HEK293 (cell line): ENCODE measurements around the gene MESP2.

Source experiments
- CTCF ChIA-PET: fragments of 350-600 bp; formaldehyde crosslinking; extraction: SDS; loops from one replicate; lab custom pipeline; 2021; ENCODE audit warnings: antibody characterized with exemption; lab: Yijun Ruan, JAX
- POLR2A ChIA-PET: fragments of 300-600 bp; formaldehyde crosslinking; extraction: SDS; loops from one replicate; lab custom pipeline; 2020; ENCODE audit warnings: antibody characterized with exemption, inconsistent platforms; lab: Yijun Ruan, JAX
- H3K27ac ChIP-seq: fragments of 200-500 bp; sonication (Bioruptor generic); 2 replicates; pipeline ENCODE4 v1.5.1; 2014; ENCODE audit warnings: low read depth, low read length, control low read depth, inconsistent platforms; ENCODE audit errors: extremely low read depth
- H3K36me3 ChIP-seq, 2 experiments: fragments of 200-500 bp in 1 of 2; sonication (Bioruptor generic) in 1 of 2; 1 replicate in 1 of 2; 2 replicates in 1 of 2; pipeline ENCODE4 v1.5.1; 2014 to 2017; ENCODE audit warnings: inconsistent platforms in 2 of 2, low read length in 2 of 2; ENCODE audit not compliant: control insufficient read depth in 2 of 2, insufficient read depth in 1 of 2
- H3K4me1 ChIP-seq: fragments of 200-500 bp; sonication (Bioruptor generic); 2 replicates; pipeline ENCODE4 v1.5.1; 2014; ENCODE audit warnings: mild to moderate bottlenecking, low read length, inconsistent platforms; ENCODE audit not compliant: control insufficient read depth, insufficient read depth
- H3K4me3 ChIP-seq: 2 replicates; pipeline ENCODE4 v1.5.1; 2011; ENCODE audit warnings: low read depth, mild to moderate bottlenecking, control low read depth, low read length, moderate library complexity
- H3K9me3 ChIP-seq: fragments of 200-500 bp; sonication (Bioruptor generic); 2 replicates; pipeline ENCODE4 v1.5.1; 2014; ENCODE audit warnings: low read depth, low read length, inconsistent platforms; ENCODE audit not compliant: control insufficient read depth, insufficient read depth
- HIC1 ChIP-seq: fragments of 450-650 bp; formaldehyde crosslinking; IDR thresholded peaks from 2 replicates; pipeline ENCODE4 v1.5.1; 2016; ENCODE audit warnings: missing biosample characterization, missing genetic modification characterization
- HOXA7 ChIP-seq: sonication (generic); formaldehyde crosslinking; IDR thresholded peaks from 2 replicates; pipeline ENCODE4 v1.8.1; 2022; ENCODE audit warnings: missing genetic modification reagents, borderline replicate concordance
- HOXC10 ChIP-seq: sonication (generic); formaldehyde crosslinking; IDR thresholded peaks from 2 replicates; pipeline ENCODE4 v1.8.1; 2023; ENCODE audit warnings: mild to moderate bottlenecking, missing genetic modification reagents
- HOXD13 ChIP-seq: sonication (generic); formaldehyde crosslinking; IDR thresholded peaks from 2 replicates; pipeline ENCODE4 v1.8.0; 2022; ENCODE audit warnings: missing genetic modification reagents, borderline replicate concordance
- SCRT2 ChIP-seq: fragments of 450-650 bp; formaldehyde crosslinking; IDR thresholded peaks from 2 replicates; pipeline ENCODE4 v1.5.1; 2016; ENCODE audit warnings: missing biosample characterization, missing genetic modification characterization
- SP3 ChIP-seq: fragments of 450-650 bp; formaldehyde crosslinking; IDR thresholded peaks from 2 replicates; pipeline ENCODE4 v1.5.1; 2016; ENCODE audit warnings: missing biosample characterization, missing genetic modification characterization
- ZBTB20 ChIP-seq: fragments of 450-650 bp; formaldehyde crosslinking; IDR thresholded peaks from 2 replicates; pipeline ENCODE4 v1.5.1; 2016; ENCODE audit warnings: missing biosample characterization, missing genetic modification characterization
- ZIC2 ChIP-seq: fragments of 450-650 bp; formaldehyde crosslinking; IDR thresholded peaks from 2 replicates; pipeline ENCODE4 v1.5.1; 2016; ENCODE audit warnings: missing biosample characterization, missing genetic modification characterization
- ZNF184 ChIP-seq: fragments of 450-650 bp; IDR thresholded peaks from 2 replicates; pipeline ENCODE4 v1.5.1; 2018; ENCODE audit warnings: missing biosample characterization, mild to moderate bottlenecking, missing genetic modification characterization
- ZNF266 ChIP-seq: fragments of 450-650 bp; formaldehyde crosslinking; IDR thresholded peaks from 2 replicates; pipeline ENCODE4 v1.5.1; 2016; ENCODE audit warnings: missing biosample characterization, missing genetic modification characterization, low read depth
- ZNF274 ChIP-seq, 2 experiments: fragments of 200-500 bp in 1 of 2; fragments of 450-650 bp in 1 of 2; sonication (Bioruptor generic) in 1 of 2; formaldehyde crosslinking in 1 of 2; IDR thresholded peaks; 2 replicates each; pipeline versions ENCODE4 v1.5.1 to v1.6.1; 2014 to 2016; ENCODE audit warnings: borderline replicate concordance in 1 of 2, inconsistent platforms in 1 of 2, low read length in 1 of 2, missing biosample characterization in 1 of 2, missing genetic modification characterization in 1 of 2
- ZNF311 ChIP-seq: fragments of 450-650 bp; formaldehyde crosslinking; IDR thresholded peaks from 2 replicates; pipeline ENCODE4 v1.5.1; 2017; ENCODE audit warnings: missing biosample characterization, missing genetic modification characterization, borderline replicate concordance
- ZNF350 ChIP-seq: fragments of 450-650 bp; formaldehyde crosslinking; IDR thresholded peaks from 2 replicates; pipeline ENCODE4 v1.5.0; 2017; ENCODE audit warnings: missing biosample characterization, mild to moderate bottlenecking, missing genetic modification characterization
- ZNF416 ChIP-seq: fragments of 450-650 bp; formaldehyde crosslinking; IDR thresholded peaks from 2 replicates; pipeline ENCODE4 v1.5.1; 2016; ENCODE audit warnings: missing biosample characterization, missing genetic modification characterization
- ZNF48 ChIP-seq: fragments of 450-650 bp; formaldehyde crosslinking; IDR thresholded peaks from 2 replicates; pipeline ENCODE4 v1.5.1; 2016; ENCODE audit warnings: missing biosample characterization, missing genetic modification characterization
- ZNF501 ChIP-seq: fragments of 450-650 bp; formaldehyde crosslinking; IDR thresholded peaks from 2 replicates; pipeline ENCODE4 v1.5.1; 2016; ENCODE audit warnings: missing biosample characterization, missing genetic modification characterization
- ZNF600 ChIP-seq: fragments of 450-650 bp; formaldehyde crosslinking; IDR thresholded peaks from 2 replicates; pipeline ENCODE4 v1.5.1; 2016; ENCODE audit warnings: missing biosample characterization, missing genetic modification characterization
- ZNF610 ChIP-seq: fragments of 450-650 bp; formaldehyde crosslinking; IDR thresholded peaks from 2 replicates; pipeline ENCODE4 v1.5.1; 2016; ENCODE audit warnings: missing biosample characterization, missing genetic modification characterization, borderline replicate concordance
- ZNF704 ChIP-seq: fragments of 450-650 bp; formaldehyde crosslinking; IDR thresholded peaks from 2 replicates; pipeline ENCODE4 v1.5.1; 2016; ENCODE audit warnings: missing biosample characterization, missing genetic modification characterization
- ZNF776 ChIP-seq: fragments of 450-650 bp; formaldehyde crosslinking; IDR thresholded peaks from 2 replicates; pipeline ENCODE4 v1.5.0; 2017; ENCODE audit warnings: missing biosample characterization, missing genetic modification characterization, borderline replicate concordance

The MESP2 gene

GRCh38 chr15:89802986-89803824 lies 27.1 kb downstream of the MESP2 start:
- CTCF ChIA-PET: interaction anchor here (0.6 to 1.2 kb wide), 3 partner anchors 26 to 61 kb away, joined by 3 to 4 read pairs (median 3); no protein-coding TSS in a partner anchor
- POLR2A ChIA-PET: no interaction called here

GRCh38 chr15:89803941-89804800 lies 28.0 kb downstream of the MESP2 start:
- Histone ChIP-seq H3K36me3 (no peaks in the 10 kb centered on the region), H3K4me3 (no peak overlapping the region), H3K9me3 (no peaks in the 10 kb centered on the region), H3K27ac (no peak overlapping the region), H3K4me1 (no peaks in the 10 kb centered on the region)
- CTCF ChIA-PET: interaction anchor here (0.6 to 1.0 kb wide), 2 partner anchors 26 to 62 kb away, joined by 3 read pairs; no protein-coding TSS in a partner anchor
- TF ChIP-seq ZBTB20 (tag by site-specific recombination) (no peak), HOXC10 (CRISPR knock-in tag) (no peak), ZNF704 (no peak), ZIC2 (tag by site-specific recombination) (peak; percentile 23; the same call in 1 of the 2 replicates), HIC1 (tag by site-specific recombination) (no peak)
- TF ChIP-seq, all 188 proteins: peak for 1
- POLR2A ChIA-PET: no interaction called here

More at GRCh38 chr15:89802986-89803824, 27.1 kb downstream of the MESP2 start:
- Histone ChIP-seq H3K4me3 (no peak overlapping the region), H3K4me1 (no peaks in the 10 kb centered on the region), H3K9me3 (no peaks in the 10 kb centered on the region), H3K36me3 (no peaks in the 10 kb centered on the region), H3K27ac (no peak overlapping the region)
- no peak for TF ChIP-seq ZNF184
- TF ChIP-seq ZNF776 (tag by site-specific recombination): no peak
- TF ChIP-seq HOXA7 (CRISPR knock-in tag): no peak
- TF ChIP-seq ZNF48 (tag by site-specific recombination): no peak
- no peak for TF ChIP-seq ZNF266
- TF ChIP-seq ZNF610 (tag by site-specific recombination): no peak
- TF ChIP-seq ZNF600 (tag by site-specific recombination): no peak
- TF ChIP-seq ZNF311 (tag by site-specific recombination): no peak
- TF ChIP-seq ZNF416 (tag by site-specific recombination): no peak
- no peak for TF ChIP-seq SP3
- no peak for TF ChIP-seq SCRT2
- no peak for TF ChIP-seq ZNF350 (tag by site-specific recombination)
- TF ChIP-seq ZNF501: no peak
- TF ChIP-seq ZNF274 (IDR thresholded peaks at IDR 0.05; ENCODE audit: low read length): no peak
- no peak for TF ChIP-seq ZNF274 (tag by site-specific recombination; IDR thresholded peaks at IDR 0.05; ENCODE audit: borderline replicate concordance)
- no peak for TF ChIP-seq HOXD13 (CRISPR knock-in tag)
